ENCODE measurements around the gene APOLD1.

DNA sequence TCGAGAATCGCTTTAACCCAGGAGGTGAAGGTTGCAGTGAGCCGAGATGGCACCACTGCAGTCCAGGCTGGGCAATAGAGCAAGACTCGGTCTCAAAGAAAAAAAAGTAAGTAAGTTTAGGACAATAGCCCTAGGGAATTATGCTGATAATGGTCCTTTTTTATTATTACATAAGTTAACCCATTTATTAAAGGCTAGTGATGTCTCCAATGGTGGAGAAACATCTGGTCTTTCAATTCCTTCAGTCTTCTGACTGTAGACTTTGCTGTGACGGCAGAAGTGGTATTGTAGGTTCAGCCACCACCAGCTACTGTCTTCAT, 55.1 kb downstream of the APOLD1 start:
- TF ChIP-seq, protein P1, sequence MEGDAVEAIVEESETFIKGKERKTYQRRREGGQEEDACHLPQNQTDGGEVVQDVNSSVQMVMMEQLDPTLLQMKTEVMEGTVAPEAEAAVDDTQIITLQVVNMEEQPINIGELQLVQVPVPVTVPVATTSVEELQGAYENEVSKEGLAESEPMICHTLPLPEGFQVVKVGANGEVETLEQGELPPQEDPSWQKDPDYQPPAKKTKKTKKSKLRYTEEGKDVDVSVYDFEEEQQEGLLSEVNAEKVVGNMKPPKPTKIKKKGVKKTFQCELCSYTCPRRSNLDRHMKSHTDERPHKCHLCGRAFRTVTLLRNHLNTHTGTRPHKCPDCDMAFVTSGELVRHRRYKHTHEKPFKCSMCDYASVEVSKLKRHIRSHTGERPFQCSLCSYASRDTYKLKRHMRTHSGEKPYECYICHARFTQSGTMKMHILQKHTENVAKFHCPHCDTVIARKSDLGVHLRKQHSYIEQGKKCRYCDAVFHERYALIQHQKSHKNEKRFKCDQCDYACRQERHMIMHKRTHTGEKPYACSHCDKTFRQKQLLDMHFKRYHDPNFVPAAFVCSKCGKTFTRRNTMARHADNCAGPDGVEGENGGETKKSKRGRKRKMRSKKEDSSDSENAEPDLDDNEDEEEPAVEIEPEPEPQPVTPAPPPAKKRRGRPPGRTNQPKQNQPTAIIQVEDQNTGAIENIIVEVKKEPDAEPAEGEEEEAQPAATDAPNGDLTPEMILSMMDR (IDR thresholded peaks at IDR 0.05; ENCODE audit: insufficient read depth, low read length): no peak
- TF ChIP-seq GABPA (IDR thresholded peaks at IDR 0.05; ENCODE audit: low read depth): no peak

Data from HL-60 (cell line).